ENCODE data around the gene MYBPHL. TPM values are rescaled to one million over a fixed set of nuclear protein-coding genes. Genes with fewer than 3 reads are reported as not detected.

Gene MYBPHL
- total and polyA plus RNA-seq, 2 donors (not counting 1 experiment from before 2014, with no cell fraction given), result not detected

GRCh38 chr1:109347511-109347910, 40.7 kb upstream of the MYBPHL start:
- H4K20me1 ChIP-seq (ENCODE audit: control insufficient read depth, extremely low read depth, insufficient read depth, low read length), result no peaks in the 10 kb centered on the region
- TF ChIP-seq EZH2 (IDR thresholded peaks at IDR 0.05; ENCODE audit: low read length, missing control alignments) (no peak), CTCF (conservative IDR thresholded peaks at IDR 0.05 in 1 of 2, IDR thresholded peaks at IDR 0.05 in 1 of 2; ENCODE audit: low read depth in 1 of 2, low read length in 2 of 2) (no peak)
- no peak for DNase-seq (ENCODE audit: low read depth in 2 of 2)
- no peak overlapping the region for H2AFZ ChIP-seq (ENCODE audit: low read length)
- H3K9ac ChIP-seq (ENCODE audit: insufficient read depth, low read length), result no peak overlapping the region
- H3K9me3 ChIP-seq (ENCODE audit: control insufficient read depth, insufficient read depth, low read depth, low read length), result no peaks in the 10 kb centered on the region
- no peaks in the 10 kb centered on the region for H3K4me1 ChIP-seq (ENCODE audit: control insufficient read depth, extremely low read depth, insufficient read depth, low read length)
- no peaks in the 10 kb centered on the region for H3K79me2 ChIP-seq (ENCODE audit: control insufficient read depth, insufficient read depth, low read length)
- H3K36me3 ChIP-seq (ENCODE audit: control insufficient read depth, insufficient read depth, low read length), result no peaks in the 10 kb centered on the region
- no peaks in the 10 kb centered on the region for H3K27me3 ChIP-seq (ENCODE audit: control insufficient read depth, insufficient read depth, low read length)
- no peak overlapping the region for H3K4me2 ChIP-seq (ENCODE audit: extremely low read depth, insufficient read depth, low read length)
- H3K4me3 ChIP-seq (replicated peaks in 1 of 4; ENCODE audit: control extremely low read depth in 1 of 4, insufficient read depth in 1 of 4, low read depth in 3 of 4, low read length in 4 of 4), result no peak overlapping the region
- H3K27ac ChIP-seq (ENCODE audit: insufficient read depth, low read length), result no peak overlapping the region

DNA sequence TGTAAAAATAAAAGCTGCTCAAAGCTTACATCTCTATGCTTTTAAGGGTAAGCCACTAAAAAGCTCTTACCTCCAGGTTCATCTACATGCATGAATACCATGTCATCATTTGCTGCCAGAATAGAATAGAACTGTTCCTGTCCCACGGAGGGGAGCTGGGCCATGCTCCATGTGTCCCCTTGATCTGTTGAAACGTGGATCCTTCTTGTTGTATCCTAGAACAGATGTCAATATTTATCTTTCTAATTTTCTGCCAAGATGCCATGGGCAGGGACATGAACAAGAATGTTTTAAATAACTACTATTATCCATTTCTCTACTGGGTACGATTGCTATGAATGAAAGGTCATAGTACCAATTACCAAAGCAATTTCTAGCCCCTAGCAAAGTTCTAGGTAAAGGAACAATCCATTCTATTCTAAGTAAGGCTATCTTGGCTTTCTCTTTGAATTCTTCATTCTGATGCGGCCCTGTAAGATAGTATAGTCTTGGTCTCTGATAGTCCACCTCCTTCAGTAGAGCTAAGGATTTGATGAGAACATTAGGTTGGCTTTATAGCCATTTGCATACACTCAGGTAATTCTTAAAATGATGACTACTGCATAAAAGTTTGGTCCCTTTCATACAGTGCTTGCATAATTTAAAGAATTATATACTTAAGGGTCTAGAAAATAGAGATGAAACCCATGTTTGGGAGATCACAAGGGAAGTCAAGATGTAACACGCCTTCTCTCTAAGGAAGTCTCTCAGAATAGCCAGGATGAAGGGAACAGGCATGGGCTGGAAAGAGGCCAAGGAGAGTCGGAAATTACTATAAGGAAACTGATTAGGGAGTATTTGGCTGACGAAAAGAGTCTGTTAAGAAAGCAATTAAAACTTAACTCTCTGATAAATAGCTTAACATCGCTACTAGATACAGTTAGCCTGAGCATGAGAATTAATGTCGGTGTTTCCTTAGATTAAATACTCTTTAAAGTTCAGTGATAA, 35.4 kb upstream of the MYBPHL start:
- Histone ChIP-seq H3K4me2 (ENCODE audit: extremely low read depth, insufficient read depth, low read length) (no peak overlapping the region), H3K9ac (ENCODE audit: insufficient read depth, low read length) (no peak overlapping the region), H3K27me3 (ENCODE audit: control insufficient read depth, insufficient read depth, low read length) (no peaks in the 10 kb centered on the region), H3K79me2 (ENCODE audit: control insufficient read depth, insufficient read depth, low read length) (no peaks in the 10 kb centered on the region), H3K36me3 (ENCODE audit: control insufficient read depth, insufficient read depth, low read length) (no peaks in the 10 kb centered on the region), H4K20me1 (ENCODE audit: control insufficient read depth, extremely low read depth, insufficient read depth, low read length) (no peaks in the 10 kb centered on the region), H3K4me1 (ENCODE audit: control insufficient read depth, extremely low read depth, insufficient read depth, low read length) (no peaks in the 10 kb centered on the region), H3K4me3 (replicated peaks in 1 of 4; ENCODE audit: control extremely low read depth in 1 of 4, insufficient read depth in 1 of 4, low read depth in 3 of 4, low read length in 4 of 4) (no peak overlapping the region), H3K27ac (ENCODE audit: insufficient read depth, low read length) (no peak overlapping the region), H3K9me3 (ENCODE audit: control insufficient read depth, insufficient read depth, low read depth, low read length) (no peaks in the 10 kb centered on the region), H2AFZ (ENCODE audit: low read length) (no peak overlapping the region)
- TF ChIP-seq EZH2 (IDR thresholded peaks at IDR 0.05; ENCODE audit: low read length, missing control alignments) (no peak), CTCF (conservative IDR thresholded peaks at IDR 0.05 in 1 of 2, IDR thresholded peaks at IDR 0.05 in 1 of 2; ENCODE audit: low read depth in 1 of 2, low read length in 2 of 2) (no peak)
- peak in 1 of 2 donors; percentile 5 for DNase-seq (ENCODE audit: low read depth in 2 of 2)

DNA sequence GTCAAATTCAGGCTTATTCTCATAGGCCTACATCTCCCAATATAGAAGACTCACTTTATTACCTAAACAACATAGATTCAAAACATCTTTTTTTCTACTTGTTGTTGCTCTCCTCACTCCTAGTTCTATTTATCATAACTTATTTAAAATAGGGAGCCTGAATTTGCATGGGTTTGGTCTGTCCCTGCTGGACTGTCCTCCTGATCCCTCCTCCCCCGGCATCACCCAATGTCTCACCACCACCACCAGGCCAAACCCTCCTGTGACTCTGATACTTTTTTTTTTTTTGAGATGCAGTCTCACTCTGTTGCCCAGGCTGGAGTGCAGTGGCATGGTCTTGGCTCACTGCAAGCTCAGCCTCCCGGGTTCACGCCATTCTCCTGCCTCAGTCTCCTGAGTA, 31.8 kb upstream of the MYBPHL start:
- H3K27ac ChIP-seq (ENCODE audit: insufficient read depth, low read length), result no peak overlapping the region
- H3K9me3 ChIP-seq (ENCODE audit: control insufficient read depth, insufficient read depth, low read depth, low read length), result no peaks in the 10 kb centered on the region

More for the DNA sequence above, 31.8 kb upstream of the MYBPHL start:
- TF ChIP-seq CTCF (conservative IDR thresholded peaks at IDR 0.05 in 1 of 2, IDR thresholded peaks at IDR 0.05 in 1 of 2; ENCODE audit: low read depth in 1 of 2, low read length in 2 of 2) (no peak), EZH2 (IDR thresholded peaks at IDR 0.05; ENCODE audit: low read length, missing control alignments) (no peak)
- H3K79me2 ChIP-seq (ENCODE audit: control insufficient read depth, insufficient read depth, low read length), result no peaks in the 10 kb centered on the region
- H3K9ac ChIP-seq (ENCODE audit: insufficient read depth, low read length), result no peak overlapping the region
- H4K20me1 ChIP-seq (ENCODE audit: control insufficient read depth, extremely low read depth, insufficient read depth, low read length), result no peaks in the 10 kb centered on the region
- H3K27me3 ChIP-seq (ENCODE audit: control insufficient read depth, insufficient read depth, low read length), result no peaks in the 10 kb centered on the region
- H3K4me1 ChIP-seq (ENCODE audit: control insufficient read depth, extremely low read depth, insufficient read depth, low read length), result no peaks in the 10 kb centered on the region
- H3K4me2 ChIP-seq (ENCODE audit: extremely low read depth, insufficient read depth, low read length), result no peak overlapping the region
- DNase-seq (ENCODE audit: low read depth in 2 of 2), result no peak
- no peak overlapping the region for H2AFZ ChIP-seq (ENCODE audit: low read length)
- H3K36me3 ChIP-seq (ENCODE audit: control insufficient read depth, insufficient read depth, low read length), result no peaks in the 10 kb centered on the region
- H3K4me3 ChIP-seq (replicated peaks in 1 of 4; ENCODE audit: control extremely low read depth in 1 of 4, insufficient read depth in 1 of 4, low read depth in 3 of 4, low read length in 4 of 4), result no peak overlapping the region
